Stimulated activated CD8-positive, alpha-beta memory T cell treated with anti-CD3 and anti-CD28 coated beads, Interleukin-15, amount 100 ng/mL, for 24 hours (primary cell): ENCODE measurements around the gene IMMP2L.

ENCODE experiments used
- DNase-seq: peaks from one replicate; pipeline ENCODE4 v3.0.0-alpha.2; 2020; ENCODE audit warnings: low read depth

Gene IMMP2L

DNA sequence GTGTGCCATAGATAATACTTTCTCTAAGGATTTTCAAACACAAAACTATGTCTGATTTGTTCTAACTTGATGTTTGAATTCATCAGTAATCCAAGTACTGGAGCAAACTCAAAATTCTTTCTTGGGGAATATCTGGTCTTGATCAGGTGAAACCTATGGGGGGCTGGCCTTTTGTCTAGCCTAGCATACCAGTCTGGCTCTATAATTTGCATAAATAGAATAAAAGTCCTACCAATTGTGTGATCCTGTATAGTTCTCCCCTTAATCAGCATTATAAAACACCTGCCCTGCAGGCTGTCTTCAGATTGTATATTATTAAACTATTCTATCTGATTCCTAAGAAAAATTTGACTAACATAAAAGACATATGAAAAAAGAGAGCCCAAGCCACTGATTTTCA lies 705.2 kb downstream of the IMMP2L start:
- DNase-seq: no peak

DNA sequence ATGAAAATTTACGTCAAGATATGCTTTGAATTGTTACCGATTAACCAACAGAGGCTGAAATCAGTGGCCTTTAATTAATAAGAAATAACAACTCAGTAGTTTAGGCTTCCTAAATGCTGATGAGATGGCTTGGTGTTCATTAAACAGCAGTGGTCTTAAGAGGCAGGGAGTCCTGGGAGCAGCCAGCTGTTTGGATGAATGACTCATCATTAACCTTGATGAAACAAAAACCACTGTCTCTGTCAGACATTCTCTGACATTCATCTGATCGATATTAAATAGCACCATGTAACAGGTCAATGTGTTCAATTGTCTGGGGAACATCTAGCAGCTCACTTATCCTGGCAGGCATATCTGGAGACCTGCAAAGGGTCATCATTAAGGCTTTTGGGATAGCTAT lies 705.6 kb downstream of the IMMP2L start:
- DNase-seq: no peak

DNA sequence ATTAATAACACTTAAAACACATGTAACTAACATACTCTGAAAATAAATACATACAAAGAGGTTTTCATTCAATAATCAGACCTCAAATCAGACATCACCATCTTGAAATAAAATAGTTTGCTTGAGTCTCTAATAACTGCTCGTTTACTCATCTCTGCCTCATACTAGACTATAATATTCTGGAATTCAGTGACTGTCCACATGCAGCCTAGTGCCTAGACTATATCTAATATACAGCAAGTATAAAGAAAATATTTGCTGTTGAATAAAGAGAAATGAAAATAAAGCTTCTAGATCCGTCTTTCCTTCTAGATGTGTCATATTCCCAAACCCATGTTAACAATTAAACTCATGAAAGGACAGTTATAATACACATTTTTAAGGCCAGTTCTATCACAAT lies 707.6 kb downstream of the IMMP2L start:
- no peak for DNase-seq

GRCh38 chr7:110854166-110854565 lies 708.1 kb downstream of the IMMP2L start:
- no peak for DNase-seq

GRCh38 chr7:110853263-110853662 lies 709.0 kb downstream of the IMMP2L start:
- no peak for DNase-seq

DNA sequence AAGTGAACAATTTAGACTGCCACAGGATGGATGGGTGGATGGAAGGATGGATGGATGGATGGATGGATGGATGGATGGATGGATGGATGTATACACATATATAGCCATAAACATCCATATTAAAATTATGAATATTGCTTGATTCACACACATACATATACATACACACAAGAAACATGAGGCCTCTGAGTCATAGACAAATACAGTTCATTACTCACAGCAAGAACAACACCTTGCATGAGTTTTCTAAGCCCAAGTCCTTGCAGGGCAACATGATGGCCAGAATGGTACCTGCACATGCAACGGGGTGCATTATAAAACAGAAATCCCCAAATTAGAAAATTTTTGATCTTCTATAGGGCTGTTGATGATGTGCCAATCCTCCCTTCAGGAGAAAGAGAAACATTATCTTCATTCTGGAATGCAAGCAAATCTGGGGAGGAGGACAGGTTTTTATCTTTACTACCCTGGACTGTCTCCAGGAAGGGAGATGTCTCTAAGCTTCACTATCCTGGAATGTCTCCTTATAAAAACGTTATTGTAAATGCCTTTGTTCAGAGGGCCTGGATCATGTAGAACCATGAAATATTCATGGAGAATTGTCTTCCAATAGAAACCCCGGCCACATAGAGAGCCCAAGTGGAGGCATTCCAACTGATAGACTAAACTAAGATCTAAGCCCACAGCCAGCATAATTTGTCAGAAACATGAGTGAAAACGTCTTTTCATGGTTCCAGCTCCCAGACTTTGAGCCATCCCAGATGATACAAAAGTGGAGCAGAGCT lies 709.9 kb downstream of the IMMP2L start:
- no peak for DNase-seq

DNA sequence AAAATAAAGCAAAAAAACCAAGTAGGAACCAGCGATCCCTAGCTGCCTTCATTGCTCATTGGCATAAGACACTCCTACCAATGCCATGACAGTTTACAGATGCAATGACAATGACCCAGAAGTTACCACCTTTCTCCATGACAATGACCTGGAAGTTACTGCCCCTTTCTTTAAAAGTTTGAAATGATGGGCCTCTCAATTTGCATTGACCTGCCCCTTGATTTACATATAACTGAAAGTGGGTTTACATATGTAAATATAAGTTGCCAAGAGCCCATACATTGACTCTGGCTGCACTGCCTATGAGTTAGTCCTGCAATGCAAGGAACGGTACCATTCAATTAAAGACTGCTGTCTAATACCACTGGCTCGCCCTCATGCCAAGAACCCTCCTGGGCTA lies 712.1 kb downstream of the IMMP2L start:
- DNase-seq: no peak

GRCh38 chr7:110842796-110843195 lies 719.5 kb downstream of the IMMP2L start:
- DNase-seq: no peak

DNA sequence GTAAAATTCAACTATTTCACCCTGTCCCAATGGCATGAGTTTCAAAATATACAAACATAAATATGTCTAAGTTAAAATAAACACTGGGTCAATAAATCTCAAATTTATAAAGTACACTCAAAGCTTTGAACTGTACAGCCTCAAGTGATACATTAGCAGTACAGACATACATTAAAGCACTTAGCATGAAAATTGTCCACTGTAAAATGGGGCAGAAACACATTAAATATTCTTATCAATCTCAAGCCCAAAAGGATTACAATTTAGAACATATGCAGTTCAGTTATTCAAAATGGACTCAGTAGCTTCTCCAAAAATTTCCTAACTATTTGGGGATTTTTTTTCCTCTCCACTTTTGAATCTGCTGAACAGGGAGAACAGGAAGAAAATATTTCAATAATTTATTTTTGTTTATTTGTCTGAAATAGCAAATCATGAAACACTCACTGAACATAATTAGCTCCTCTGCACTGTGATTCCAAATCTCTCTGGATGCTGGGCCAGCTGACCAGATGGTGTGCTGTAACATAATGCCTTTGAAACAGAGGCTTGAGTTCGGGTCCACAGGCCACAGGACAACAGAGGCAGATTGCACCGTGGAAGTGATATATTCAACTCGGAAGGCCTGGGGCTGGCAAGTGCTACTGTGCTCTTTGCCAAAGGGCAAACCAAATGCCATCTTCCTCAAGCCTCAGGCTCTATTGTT lies 720.3 kb downstream of the IMMP2L start:
- DNase-seq: no peak

DNA sequence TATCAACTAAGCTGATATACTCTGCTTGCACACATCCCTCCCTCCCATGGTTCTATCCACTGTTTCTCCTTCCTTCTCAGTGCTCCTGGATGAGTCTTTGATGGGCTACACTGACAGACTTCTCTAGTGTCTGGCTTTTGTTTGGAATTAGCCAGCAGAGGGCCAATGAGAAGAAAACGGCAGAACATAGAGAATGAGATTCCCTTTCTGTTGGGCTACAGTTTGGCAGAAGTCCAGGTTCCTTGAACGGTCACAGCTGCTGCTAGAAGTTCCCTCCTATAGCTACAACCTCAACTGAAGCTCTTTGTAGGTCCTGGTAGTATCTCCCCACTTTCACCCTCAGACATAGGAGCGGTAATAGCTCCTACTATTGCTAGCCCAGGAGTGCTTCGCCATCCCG lies 722.4 kb downstream of the IMMP2L start:
- DNase-seq: no peak

- DNase-seq: no peak
Observed at GRCh38 chr7:110835849-110836248, 726.4 kb downstream of the IMMP2L start.

- DNase-seq: no peak
Observed at GRCh38 chr7:110835218-110835617, 727.1 kb downstream of the IMMP2L start.

DNA sequence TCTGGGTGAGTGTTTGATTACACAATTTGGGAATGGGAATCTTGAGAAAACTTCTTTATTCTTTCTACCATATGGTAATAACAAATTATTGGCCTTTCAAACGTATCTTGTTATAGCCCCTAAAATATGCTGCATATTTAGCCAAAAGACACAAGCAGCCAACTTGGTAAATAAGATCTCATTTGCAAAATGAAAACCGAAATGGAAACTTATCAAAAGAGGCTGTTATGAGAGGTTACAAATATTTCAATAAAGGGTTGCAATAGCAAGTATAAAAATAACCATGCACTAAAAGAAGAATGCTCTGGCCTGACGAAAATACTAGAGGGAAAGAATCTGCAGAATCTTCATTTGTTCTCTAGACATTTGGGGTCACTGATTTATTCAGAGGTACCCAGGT lies 730.9 kb downstream of the IMMP2L start:
- no peak for DNase-seq

DNA sequence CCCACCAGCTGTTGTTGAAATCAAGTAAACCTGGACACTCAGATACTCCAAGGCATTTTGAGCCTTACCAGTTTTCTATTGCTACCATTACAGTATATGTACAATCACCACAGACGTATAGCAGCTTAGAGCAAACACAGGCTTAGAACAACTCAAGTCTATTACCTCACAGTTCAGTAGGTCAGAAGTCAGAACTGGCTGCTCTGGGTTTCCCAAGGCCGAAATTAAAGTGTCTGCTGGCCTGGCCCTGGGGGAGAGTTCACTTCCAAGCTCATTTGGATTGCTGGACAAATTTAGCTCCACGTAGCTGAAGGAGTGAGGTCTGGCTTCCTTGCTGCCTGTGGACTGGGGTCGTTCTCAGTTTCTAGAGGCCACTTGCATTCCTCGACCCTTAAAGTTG lies 731.5 kb downstream of the IMMP2L start:
- DNase-seq: no peak

GRCh38 chr7:110827936-110828335 lies 734.4 kb downstream of the IMMP2L start:
- DNase-seq: no peak

DNA sequence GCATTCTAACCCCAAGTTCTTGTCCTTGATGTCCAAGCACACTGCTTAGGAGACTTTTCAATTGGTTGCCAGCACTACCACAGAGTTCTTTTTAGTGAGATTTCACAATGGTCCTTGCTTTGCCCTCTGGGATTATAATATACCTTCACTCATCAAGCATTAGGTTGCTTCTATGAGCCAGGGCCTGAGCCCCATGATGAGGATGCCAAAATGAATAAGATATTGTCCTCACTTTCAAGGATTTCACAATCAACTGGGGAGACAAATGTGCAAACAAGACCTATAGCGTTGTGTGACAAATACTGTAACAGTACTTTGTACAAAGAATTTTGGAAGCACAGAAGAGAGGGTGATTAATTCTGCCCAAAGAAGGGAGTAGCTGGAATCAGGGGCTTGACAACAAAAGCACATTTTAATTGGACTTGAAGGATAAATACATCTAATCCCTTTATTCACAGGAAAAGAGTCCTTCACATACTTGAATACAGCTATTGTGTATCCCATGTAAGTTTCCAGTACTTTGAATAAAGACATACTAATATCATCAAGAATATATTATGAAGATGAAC lies 734.9 kb downstream of the IMMP2L start:
- no peak for DNase-seq

DNA sequence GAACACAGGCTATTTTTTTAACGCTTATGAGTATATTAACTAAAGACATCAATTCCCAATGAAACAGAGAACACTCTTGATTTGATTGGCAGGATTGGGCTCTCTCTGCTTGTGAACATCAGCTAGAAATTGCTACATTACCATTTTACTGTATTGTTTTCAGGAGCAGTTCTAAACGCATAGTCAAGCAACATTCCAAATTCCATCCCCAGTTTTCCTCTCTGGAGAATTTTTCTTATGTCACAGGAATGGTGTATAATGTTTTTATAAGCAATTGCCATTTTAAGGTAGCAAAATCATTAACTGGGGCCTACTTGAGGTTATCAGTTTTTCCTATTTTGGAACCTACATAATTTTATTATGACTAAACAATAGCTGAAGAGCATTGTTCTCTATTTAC lies 748.3 kb downstream of the IMMP2L start:
- DNase-seq: no peak

- DNase-seq: no peak
Observed at GRCh38 chr7:110809832-110810231, 752.5 kb downstream of the IMMP2L start.

- DNase-seq: no peak
Observed at GRCh38 chr7:110808361-110808760, 753.9 kb downstream of the IMMP2L start.

DNA sequence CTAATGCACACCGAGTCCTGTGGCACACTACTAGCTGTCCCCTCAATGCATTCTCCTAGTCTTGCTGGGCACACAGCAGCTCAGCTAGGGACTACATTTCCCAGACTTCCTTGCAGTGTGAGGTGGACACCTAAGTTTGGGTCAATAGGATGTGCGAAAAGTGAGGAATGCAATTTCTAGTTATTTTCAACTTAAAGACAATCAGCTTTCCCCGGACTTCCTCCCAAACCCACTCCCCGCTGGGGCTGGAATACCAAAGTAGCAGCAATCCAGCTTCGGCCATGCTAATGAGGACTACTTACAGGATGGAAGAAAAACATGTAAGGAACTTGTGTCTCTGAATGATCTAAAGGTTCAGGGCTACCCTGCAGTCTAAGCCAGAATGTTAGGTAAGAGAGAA lies 757.8 kb downstream of the IMMP2L start:
- no peak for DNase-seq

GRCh38 chr7:110803602-110804143 lies 758.6 kb downstream of the IMMP2L start:
- no peak for DNase-seq

GRCh38 chr7:110801502-110801901 lies 760.8 kb downstream of the IMMP2L start:
- DNase-seq: no peak

DNA sequence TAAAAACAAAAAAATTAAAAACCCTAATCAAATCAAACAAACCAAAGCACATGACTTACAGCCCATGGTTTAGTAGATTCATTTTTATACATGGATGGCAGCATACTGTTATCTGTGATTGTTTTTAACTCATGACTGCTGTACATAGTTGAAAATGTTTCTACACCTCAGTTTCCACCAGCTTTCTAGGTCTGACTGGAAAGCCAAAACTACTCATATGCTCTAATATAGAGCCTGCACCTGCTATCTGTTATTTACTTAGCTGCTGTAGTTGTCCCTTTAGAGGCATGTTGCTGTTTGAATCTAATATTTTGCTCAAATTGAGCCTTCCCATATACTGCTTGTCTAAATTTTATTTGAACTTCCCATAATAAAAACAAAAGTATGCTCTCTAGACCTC lies 761.3 kb downstream of the IMMP2L start:
- no peak for DNase-seq
